T-helper 1 cell (primary cell): ENCODE results near the gene BSX.

Experiments used
- DNase-seq, 5 donors: peaks; one replicate each; pipeline ENCODE4 v3.0.0-alpha.2; 2012 to 2020

The BSX gene

GRCh38 chr11:122954455-122954854, 27.2 kb downstream of the BSX start:
- no peak for DNase-seq

- no peak for DNase-seq
Observed at GRCh38 chr11:122951211-122951610, 30.4 kb downstream of the BSX start.

- peak in 1 of 5 donors; percentile 27 for DNase-seq
Observed at GRCh38 chr11:122938557-122938956, 43.1 kb downstream of the BSX start.

GRCh38 chr11:122937983-122938382, 43.7 kb downstream of the BSX start:
- peak in 1 of 5 donors; percentile 28 for DNase-seq

- no peak for DNase-seq
Observed at GRCh38 chr11:122933416-122933815, 48.2 kb downstream of the BSX start.

- no peak for DNase-seq
Observed at GRCh38 chr11:122931510-122931909, 50.1 kb downstream of the BSX start.
